ENCODE data around the gene KRTAP13-3.

KRTAP13-3 gene

GRCh38 chr21:30443226-30443625, 17.5 kb upstream of the KRTAP13-3 start:
- TF ChIP-seq CTCF (IDR thresholded peaks at IDR 0.05; ENCODE audit: insufficient read depth, low read length, poor library complexity, severe bottlenecking) = no peak
- no peak for TF ChIP-seq EZH2phosphoT487 (conservative IDR thresholded peaks at IDR 0.05; ENCODE audit: low read length)
- H3K79me2 ChIP-seq (ENCODE audit: insufficient read depth, low read length) = no peaks in the 10 kb centered on the region
- no peaks in the 10 kb centered on the region for H4K20me1 ChIP-seq (ENCODE audit: low read depth, low read length)
- no peaks in the 10 kb centered on the region for H3K27me3 ChIP-seq (ENCODE audit: low read length)
- H3K4me2 ChIP-seq (ENCODE audit: low read depth, low read length, poor library complexity, severe bottlenecking) = no peak overlapping the region
- H3K9me2 ChIP-seq (replicated peaks; ENCODE audit: insufficient read depth, low read length) = no peaks in the 10 kb centered on the region
- no peak overlapping the region for H3K9ac ChIP-seq (ENCODE audit: low read length)
- no peaks in the 10 kb centered on the region for H3K36me3 ChIP-seq (ENCODE audit: low read length)
- H3K27ac ChIP-seq (ENCODE audit: low read depth, low read length) = no peak overlapping the region
- H2AFZ ChIP-seq (ENCODE audit: low read depth, low read length, severe bottlenecking) = no peak overlapping the region
- H3F3A ChIP-seq (ENCODE audit: insufficient read depth) = no peaks in the 10 kb centered on the region
- H3K4me3 ChIP-seq (ENCODE audit: insufficient read depth, low read length, poor library complexity, severe bottlenecking) = no peak overlapping the region
- 0 out of 2 replicates have a peak, but pooled peaks cover 6% of the 10 kb centered on the region for H3K9me3 ChIP-seq (ENCODE audit: insufficient read depth, low read length)

- Histone ChIP-seq H3K27ac (ENCODE audit: low read depth, low read length) (no peak within 1 kb of the TSS), H3K79me2 (ENCODE audit: insufficient read depth, low read length) (no peaks in the 10 kb centered on the region), H3K36me3 (ENCODE audit: low read length) (no peaks in the 10 kb centered on the region), H2AFZ (ENCODE audit: low read depth, low read length, severe bottlenecking) (no peak within 1 kb of the TSS), H4K20me1 (ENCODE audit: low read depth, low read length) (no peaks in the 10 kb centered on the region), H3K4me2 (ENCODE audit: low read depth, low read length, poor library complexity, severe bottlenecking) (no peak within 1 kb of the TSS), H3K4me3 (ENCODE audit: insufficient read depth, low read length, poor library complexity, severe bottlenecking) (no peak within 1 kb of the TSS), H3K9me2 (replicated peaks; ENCODE audit: insufficient read depth, low read length) (no peaks in the 10 kb centered on the region), H3K9me3 (ENCODE audit: insufficient read depth, low read length) (0 out of 2 replicates have a peak, but pooled peaks cover 6% of the 10 kb centered on the region), H3F3A (ENCODE audit: insufficient read depth) (no peaks in the 10 kb centered on the region), H3K9ac (ENCODE audit: low read length) (no peak within 1 kb of the TSS), H3K27me3 (ENCODE audit: low read length) (no peaks in the 10 kb centered on the region)
- TF ChIP-seq EZH2phosphoT487 (conservative IDR thresholded peaks at IDR 0.05; ENCODE audit: low read length) = no peak
- TF ChIP-seq CTCF (IDR thresholded peaks at IDR 0.05; ENCODE audit: insufficient read depth, low read length, poor library complexity, severe bottlenecking) = no peak
Observed at GRCh38 chr21:30439975-30440374, 14.2 kb upstream of the KRTAP13-3 start, which contains the start of gene KRTAP15-1. TSS of gene KRTAP15-1 (plus strand) at chr21:30440275. CDS start at chr21:30440328, 53 bp downstream.

DNA sequence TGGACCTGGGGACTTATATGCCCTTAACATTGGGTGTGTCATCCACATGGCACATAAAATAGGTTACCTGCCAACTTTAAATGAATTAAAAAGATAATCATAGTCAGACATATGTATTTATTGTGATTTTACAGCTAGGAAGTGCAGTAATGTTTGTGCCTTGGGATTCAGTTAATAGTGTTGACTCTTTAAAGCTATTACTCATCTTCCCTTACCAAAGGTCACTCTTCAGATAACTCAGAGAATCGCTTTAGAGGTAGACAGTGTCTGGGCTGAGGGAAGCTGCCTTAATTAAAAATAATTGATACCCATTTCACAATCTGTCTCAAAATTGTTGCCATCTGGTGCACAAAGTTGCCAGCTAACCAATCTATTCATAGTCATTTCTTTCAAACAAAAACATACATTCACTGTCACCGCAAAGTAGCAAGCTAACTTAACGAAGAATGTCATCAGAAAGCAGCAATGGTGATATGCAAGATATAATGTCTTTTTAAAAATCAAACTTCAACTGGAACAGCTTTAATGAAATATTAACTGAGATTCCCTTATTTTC, 11.4 kb upstream of the KRTAP13-3 start:
- Histone ChIP-seq H3K9me2 (replicated peaks; ENCODE audit: insufficient read depth, low read length) (no peaks in the 10 kb centered on the region), H3K27ac (ENCODE audit: low read depth, low read length) (no peak overlapping the region), H3K36me3 (ENCODE audit: low read length) (no peaks in the 10 kb centered on the region), H4K20me1 (ENCODE audit: low read depth, low read length) (no peaks in the 10 kb centered on the region), H3K9me3 (ENCODE audit: insufficient read depth, low read length) (0 out of 2 replicates have a peak, but pooled peaks cover 6% of the 10 kb centered on the region), H3K4me2 (ENCODE audit: low read depth, low read length, poor library complexity, severe bottlenecking) (no peak overlapping the region), H2AFZ (ENCODE audit: low read depth, low read length, severe bottlenecking) (no peak overlapping the region), H3K4me3 (ENCODE audit: insufficient read depth, low read length, poor library complexity, severe bottlenecking) (no peak overlapping the region), H3K79me2 (ENCODE audit: insufficient read depth, low read length) (no peaks in the 10 kb centered on the region), H3K27me3 (ENCODE audit: low read length) (no peaks in the 10 kb centered on the region), H3K9ac (ENCODE audit: low read length) (no peak overlapping the region), H3F3A (ENCODE audit: insufficient read depth) (no peaks in the 10 kb centered on the region)
- TF ChIP-seq EZH2phosphoT487 (conservative IDR thresholded peaks at IDR 0.05; ENCODE audit: low read length) (no peak), CTCF (IDR thresholded peaks at IDR 0.05; ENCODE audit: insufficient read depth, low read length, poor library complexity, severe bottlenecking) (no peak)
